ENCODE data around the gene CCDC12.

The CCDC12 gene

GRCh38 chr3:46908294-46908985, 68.1 kb downstream of the CCDC12 start:
- DNase-seq, result no peak

- no peak for DNase-seq
These were observed 68.6 kb downstream of the CCDC12 start for GRCh38 chr3:46907960-46908293.

GRCh38 chr3:46907271-46907670, 69.3 kb downstream of the CCDC12 start:
- no peak for DNase-seq

GRCh38 chr3:46906471-46907058, 70.0 kb downstream of the CCDC12 start:
- no peak for DNase-seq

- DNase-seq, result no peak
These were observed 70.7 kb downstream of the CCDC12 start for GRCh38 chr3:46905661-46906451.

- no peak for DNase-seq
These were observed 71.4 kb downstream of the CCDC12 start for GRCh38 chr3:46905213-46905560.

- no peak for DNase-seq
These were observed 72.0 kb downstream of the CCDC12 start for GRCh38 chr3:46904303-46905212.

- DNase-seq, result no peak
These were observed 72.9 kb downstream of the CCDC12 start for GRCh38 chr3:46903341-46904302.

GRCh38 chr3:46902188-46902631, 74.3 kb downstream of the CCDC12 start:
- DNase-seq, result no peak

GRCh38 chr3:46901591-46902187, 74.9 kb downstream of the CCDC12 start:
- DNase-seq, result no peak

- DNase-seq, result no peak
These were observed 75.5 kb downstream of the CCDC12 start for GRCh38 chr3:46901061-46901460.

GRCh38 chr3:46900356-46900755, 76.2 kb downstream of the CCDC12 start:
- no peak for DNase-seq

GRCh38 chr3:46900007-46900292, 76.6 kb downstream of the CCDC12 start:
- DNase-seq, result peak in 23 of 56 donors; percentile 11 to 69 (median 27)

- no peak for DNase-seq
These were observed 77.2 kb downstream of the CCDC12 start for GRCh38 chr3:46899151-46900006.

- DNase-seq, result peak in 6 of 56 donors; percentile 14 to 78 (median 25)
These were observed 78.0 kb downstream of the CCDC12 start for GRCh38 chr3:46898321-46899150.

- DNase-seq, result no peak
These were observed 78.7 kb downstream of the CCDC12 start for GRCh38 chr3:46897829-46898320.

GRCh38 chr3:46897031-46897430, 79.5 kb downstream of the CCDC12 start:
- no peak for DNase-seq

- DNase-seq, result no peak
These were observed 80.2 kb downstream of the CCDC12 start for GRCh38 chr3:46896386-46896785.

Measured in nucleus accumbens (tissue), 56 donors.